Stimulated activated effector memory CD8-positive, alpha-beta T cell treated with anti-CD3 and anti-CD28 coated beads, Interleukin-12 subunit alpha, Interleukin-12 subunit beta, amount 100 ng/mL, for 72 hours (primary cell): Measurements from ENCODE around the gene PAIP1.
A peak's percentile ranks its signal among the peaks of the same experiment; 100 is the strongest.
"Not testable (repeated sequence)": the region's sequence is repeated elsewhere in the genome, so short reads cannot be mapped to it uniquely, and the experiment has no call there.

ENCODE experiments used
- ATAC-seq: fragments of 150-1000 bp; cut with Tn5 transposase; 2 replicates; pipeline ENCODE4 v1.10.0; 2021
- DNase-seq, 2 donors: peaks; one replicate each; pipeline ENCODE4 v3.0.0; 2021 to 2022; ENCODE audit warnings: low spot score in 2 of 2
- H3K27ac Mint-ChIP-seq: one replicate; pipeline ENCODE4 v1.8.0; 2022; ENCODE audit warnings: mild to moderate bottlenecking, mixed read lengths
- H3K36me3 Mint-ChIP-seq: one replicate; pipeline ENCODE4 v1.8.0; 2022; ENCODE audit warnings: mild to moderate bottlenecking, mixed read lengths
- H3K4me1 Mint-ChIP-seq: one replicate; pipeline ENCODE4 v1.8.0; 2022; ENCODE audit warnings: mixed read lengths
- H3K4me3 Mint-ChIP-seq: one replicate; pipeline ENCODE4 v1.8.0; 2022; ENCODE audit warnings: mild to moderate bottlenecking, mixed read lengths
- H3K9me3 Mint-ChIP-seq: one replicate; pipeline ENCODE4 v1.8.0; 2022; ENCODE audit warnings: mixed read lengths

The PAIP1 gene

GRCh38 chr5:43556857-43557542 lies at the start of gene PAIP1:
Gene PAIP1 (minus strand): TSS chr5:43557077. CDS start chr5:43556846, 231 bp downstream.
- Mint-ChIP-seq H3K9me3 (no peaks in the 10 kb centered on the region), H3K4me3 (no peak within 1 kb of the TSS), H3K4me1 (peaks cover 12% of the 10 kb centered on the region), H3K27ac (peak within 1 kb of the TSS; percentile 94), H3K36me3 (peaks cover 6% of the 10 kb centered on the region)
- peak; percentile 95 for ATAC-seq
- DNase-seq: peak; percentile 81 to 94

GRCh38 chr5:43606351-43606750 lies 49.5 kb upstream of the PAIP1 start:
- peaks cover 40% of the 10 kb centered on the region for H3K4me1 Mint-ChIP-seq
- no peak overlapping the region for H3K4me3 Mint-ChIP-seq
- ATAC-seq (no peak), DNase-seq (no peak)
- peaks cover 42% of the 10 kb centered on the region for H3K36me3 Mint-ChIP-seq
- no peak overlapping the region for H3K27ac Mint-ChIP-seq
- H3K9me3 Mint-ChIP-seq: no peaks in the 10 kb centered on the region

GRCh38 chr5:43604699-43605098 lies 47.8 kb upstream of the PAIP1 start:
- peak overlapping the region; percentile 88 for H3K4me3 Mint-ChIP-seq
- no peak for DNase-seq
- no peaks in the 10 kb centered on the region for H3K9me3 Mint-ChIP-seq
- no peak for ATAC-seq
- peaks cover 40% of the 10 kb centered on the region for H3K4me1 Mint-ChIP-seq
- H3K36me3 Mint-ChIP-seq: peaks cover 25% of the 10 kb centered on the region
- peak overlapping the region; percentile 98 for H3K27ac Mint-ChIP-seq

GRCh38 chr5:43603344-43604217 lies 46.7 kb upstream of the PAIP1 start:
- Mint-ChIP-seq H3K4me1 (peaks cover 32% of the 10 kb centered on the region), H3K36me3 (peaks cover 14% of the 10 kb centered on the region), H3K27ac (peak overlapping the region; percentile 98), H3K9me3 (no peaks in the 10 kb centered on the region), H3K4me3 (peak overlapping the region; percentile 88)
- DNase-seq (peak; percentile 48 to 82), ATAC-seq (peak; percentile 88)

- peak; percentile 62 to 88 for DNase-seq
- H3K4me1 Mint-ChIP-seq: peaks cover 32% of the 10 kb centered on the region
- peak within 1 kb of the TSS; percentile 98 for H3K27ac Mint-ChIP-seq
- no peaks in the 10 kb centered on the region for H3K9me3 Mint-ChIP-seq
- peak; percentile 87 for ATAC-seq
- H3K36me3 Mint-ChIP-seq: peaks cover 14% of the 10 kb centered on the region
- peak within 1 kb of the TSS; percentile 88 for H3K4me3 Mint-ChIP-seq
Measured at GRCh38 chr5:43602461-43603343, 45.8 kb upstream of the PAIP1 start, which contains the start of gene NNT. Gene NNT (plus strand): TSS chr5:43603180. CDS start chr5:43609196, 6,016 bp downstream.

- H3K27ac Mint-ChIP-seq: peak overlapping the region; percentile 98
Measured at GRCh38 chr5:43601454-43602260, 44.8 kb upstream of the PAIP1 start.

GRCh38 chr5:43598927-43599326 lies 42.0 kb upstream of the PAIP1 start:
- not testable (repeated sequence) for H3K27ac Mint-ChIP-seq, DNase-seq, H3K9me3 Mint-ChIP-seq, ATAC-seq, H3K4me3 Mint-ChIP-seq
- Mint-ChIP-seq H3K36me3 (peaks cover 12% of the 10 kb centered on the region), H3K4me1 (peaks cover 22% of the 10 kb centered on the region)

More at GRCh38 chr5:43601454-43602260, 44.8 kb upstream of the PAIP1 start:
- no peak for DNase-seq
- Mint-ChIP-seq H3K4me3 (peak overlapping the region; percentile 88), H3K4me1 (peaks cover 27% of the 10 kb centered on the region), H3K36me3 (peaks cover 14% of the 10 kb centered on the region), H3K9me3 (no peaks in the 10 kb centered on the region)
- ATAC-seq: no peak

GRCh38 chr5:43592363-43592762 lies 35.5 kb upstream of the PAIP1 start:
- no peak for DNase-seq
- no peaks in the 10 kb centered on the region for H3K36me3 Mint-ChIP-seq
- no peaks in the 10 kb centered on the region for H3K4me1 Mint-ChIP-seq
- no peak overlapping the region for H3K27ac Mint-ChIP-seq
- ATAC-seq: no peak
- H3K4me3 Mint-ChIP-seq: no peak overlapping the region
- no peaks in the 10 kb centered on the region for H3K9me3 Mint-ChIP-seq

GRCh38 chr5:43590700-43591099 lies 33.8 kb upstream of the PAIP1 start:
- ATAC-seq: no peak
- DNase-seq: no peak
- no peak overlapping the region for H3K4me3 Mint-ChIP-seq
- H3K36me3 Mint-ChIP-seq: no peaks in the 10 kb centered on the region
- H3K9me3 Mint-ChIP-seq: no peaks in the 10 kb centered on the region
- no peaks in the 10 kb centered on the region for H3K4me1 Mint-ChIP-seq
- no peak overlapping the region for H3K27ac Mint-ChIP-seq

GRCh38 chr5:43589310-43589709 lies 32.4 kb upstream of the PAIP1 start:
- ATAC-seq: no peak

GRCh38 chr5:43588842-43589241 lies 32.0 kb upstream of the PAIP1 start:
- DNase-seq (no peak), ATAC-seq (no peak)
- H3K4me1 Mint-ChIP-seq: no peaks in the 10 kb centered on the region
- no peaks in the 10 kb centered on the region for H3K36me3 Mint-ChIP-seq
- H3K4me3 Mint-ChIP-seq: no peak overlapping the region
- no peak overlapping the region for H3K27ac Mint-ChIP-seq
- no peaks in the 10 kb centered on the region for H3K9me3 Mint-ChIP-seq

More at GRCh38 chr5:43589310-43589709, 32.4 kb upstream of the PAIP1 start:
- no peaks in the 10 kb centered on the region for H3K36me3 Mint-ChIP-seq
- H3K27ac Mint-ChIP-seq: no peak overlapping the region
- no peak for DNase-seq
- H3K9me3 Mint-ChIP-seq: no peaks in the 10 kb centered on the region
- H3K4me3 Mint-ChIP-seq: no peak overlapping the region
- no peaks in the 10 kb centered on the region for H3K4me1 Mint-ChIP-seq

- no peak for DNase-seq
- Mint-ChIP-seq H3K9me3 (no peaks in the 10 kb centered on the region), H3K4me3 (no peak overlapping the region), H3K4me1 (no peaks in the 10 kb centered on the region), H3K27ac (no peak overlapping the region), H3K36me3 (no peaks in the 10 kb centered on the region)
- no peak for ATAC-seq
Measured at GRCh38 chr5:43584166-43584699, 27.4 kb upstream of the PAIP1 start.

- H3K4me1 Mint-ChIP-seq: no peaks in the 10 kb centered on the region
- ATAC-seq: no peak
- DNase-seq: no peak
- H3K27ac Mint-ChIP-seq: no peak overlapping the region
- no peak overlapping the region for H3K4me3 Mint-ChIP-seq
- H3K36me3 Mint-ChIP-seq: no peaks in the 10 kb centered on the region
- no peaks in the 10 kb centered on the region for H3K9me3 Mint-ChIP-seq
Measured at GRCh38 chr5:43583724-43584123, 26.8 kb upstream of the PAIP1 start.
